GM19463 (cell line): ENCODE data around the gene PTPRM.

ENCODE experiments used
- ATAC-seq: cut with Tn5 transposase; IDR thresholded peaks from one replicate; pipeline ENCODE4 v1.9.1; 2021; ENCODE audit warnings: mild to moderate bottlenecking, moderate library complexity; ENCODE audit not compliant: unreplicated experiment

Gene PTPRM

DNA sequence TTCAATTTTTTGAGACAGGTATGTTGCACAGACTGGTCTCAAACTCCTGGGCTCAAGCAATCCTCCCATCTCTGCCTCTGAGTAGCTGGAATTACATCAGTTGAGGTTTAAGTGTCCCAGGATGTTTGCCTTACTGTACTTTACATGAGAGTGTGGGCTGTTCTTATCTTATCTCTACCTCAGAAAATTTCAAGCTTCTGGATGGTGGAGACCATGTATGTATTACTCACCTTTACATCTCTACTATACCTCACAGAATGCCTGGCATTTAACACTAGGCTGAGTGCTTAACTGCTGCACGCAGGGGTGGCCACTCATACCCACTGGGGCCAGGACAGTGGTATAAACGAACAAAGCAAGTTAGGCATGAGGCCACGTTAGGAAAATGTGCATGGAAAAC is 770.1 kb downstream of the PTPRM start:
- no peak for ATAC-seq

- no peak for ATAC-seq
Measured at GRCh38 chr18:8339210-8339609, 772.1 kb downstream of the PTPRM start.

DNA sequence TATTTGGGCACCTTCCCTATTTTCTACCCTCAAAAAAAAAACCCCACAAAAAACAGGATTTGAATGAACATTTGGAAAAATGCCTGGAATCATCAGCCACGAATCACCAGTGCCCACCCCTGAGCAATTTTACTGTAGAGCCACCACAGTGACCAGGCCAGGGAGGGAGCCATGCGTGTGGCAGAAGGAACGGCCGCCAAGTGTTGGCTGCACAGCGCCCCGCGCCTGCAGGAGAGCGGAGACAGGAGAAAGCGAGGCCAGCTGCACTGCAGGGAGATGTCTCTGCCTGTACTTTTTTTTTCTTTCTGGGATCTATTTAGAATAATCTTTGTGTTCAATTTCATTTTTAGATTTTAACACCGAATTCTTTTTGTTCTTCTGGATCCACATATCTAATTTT is 772.8 kb downstream of the PTPRM start:
- no peak for ATAC-seq

GRCh38 chr18:8341481-8342230 is 774.5 kb downstream of the PTPRM start:
- ATAC-seq = no peak

- ATAC-seq = no peak
Measured at GRCh38 chr18:8348051-8348720, 781.1 kb downstream of the PTPRM start.

GRCh38 chr18:8349608-8350323 is 782.6 kb downstream of the PTPRM start:
- ATAC-seq = no peak

DNA sequence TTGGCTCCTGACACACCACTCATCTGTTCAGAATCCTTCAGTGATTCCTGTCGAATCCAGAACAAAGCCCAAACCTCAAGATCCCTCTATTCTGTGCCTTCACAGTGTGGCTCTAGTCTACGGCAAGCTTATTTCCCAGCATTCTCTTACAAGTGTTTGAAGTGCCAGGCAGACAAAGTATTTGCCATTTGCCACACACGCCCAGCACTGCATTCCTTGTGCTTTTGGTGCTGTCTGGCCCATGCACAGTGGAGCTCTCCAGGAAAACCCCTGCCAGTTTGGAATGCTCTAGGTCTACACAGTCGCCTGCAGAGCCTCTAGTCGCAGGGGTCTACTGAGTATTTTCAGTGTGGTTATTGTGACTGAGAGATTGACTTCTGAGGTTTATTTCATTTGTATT is 783.5 kb downstream of the PTPRM start:
- ATAC-seq = no peak

DNA sequence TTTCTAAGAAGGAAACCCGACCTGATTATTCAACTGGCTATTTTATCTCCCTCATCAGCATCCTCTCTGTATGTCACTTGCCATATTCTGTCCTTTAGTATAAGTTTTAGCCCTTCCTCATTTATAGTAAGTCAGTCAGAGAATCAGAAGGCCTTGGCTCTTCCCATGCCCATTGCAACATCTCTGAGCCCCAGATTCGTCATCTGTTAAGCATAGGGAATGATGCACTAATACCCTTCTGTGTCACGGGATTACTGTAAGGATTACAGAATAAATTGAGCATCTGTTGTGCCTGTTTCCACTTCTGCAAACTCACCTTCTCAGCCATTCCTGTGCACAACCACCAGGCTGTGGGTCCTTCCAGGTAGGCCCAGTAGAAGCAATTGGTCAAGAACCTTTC is 784.0 kb downstream of the PTPRM start:
- ATAC-seq = no peak

DNA sequence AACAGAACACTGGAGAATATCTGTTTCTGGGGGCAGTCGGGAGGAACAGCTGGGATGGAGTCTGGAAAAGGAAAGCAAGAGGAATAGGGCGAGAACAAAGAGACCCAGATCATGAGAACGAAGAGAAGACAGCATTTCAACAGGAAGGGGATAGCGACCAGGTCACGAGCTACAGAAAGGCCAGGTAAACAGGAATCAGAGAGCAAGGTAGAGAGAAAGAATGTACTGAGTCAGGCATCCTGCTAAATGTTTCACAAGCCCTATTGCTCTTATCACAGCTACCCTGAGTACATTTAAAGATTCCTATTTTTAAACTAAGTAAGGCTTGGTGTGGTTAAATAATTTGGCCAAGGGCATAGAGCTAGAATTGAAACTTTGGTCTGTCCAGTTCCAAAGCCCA is 787.2 kb downstream of the PTPRM start:
- no peak for ATAC-seq

- no peak for ATAC-seq
Measured at GRCh38 chr18:8356001-8356400, 788.9 kb downstream of the PTPRM start.

DNA sequence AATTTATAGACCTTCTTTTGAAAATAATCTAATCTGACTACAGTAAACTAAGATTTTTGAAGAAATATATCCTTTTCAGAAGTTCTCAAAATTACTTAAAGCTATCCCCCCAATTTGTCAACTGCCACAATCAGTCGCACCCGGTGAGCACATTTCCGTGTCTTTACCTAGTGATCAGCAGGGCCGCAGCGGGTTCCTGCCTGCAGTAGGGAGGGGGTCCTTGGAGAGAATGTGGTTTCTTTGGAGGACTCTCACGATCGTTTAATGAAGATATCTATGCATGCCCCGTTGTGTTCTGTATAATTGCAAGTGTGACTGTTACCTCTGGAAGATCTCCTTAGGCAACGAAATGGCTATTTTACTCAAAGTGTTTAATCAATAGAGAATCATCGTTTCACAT is 790.2 kb downstream of the PTPRM start:
- no peak for ATAC-seq

DNA sequence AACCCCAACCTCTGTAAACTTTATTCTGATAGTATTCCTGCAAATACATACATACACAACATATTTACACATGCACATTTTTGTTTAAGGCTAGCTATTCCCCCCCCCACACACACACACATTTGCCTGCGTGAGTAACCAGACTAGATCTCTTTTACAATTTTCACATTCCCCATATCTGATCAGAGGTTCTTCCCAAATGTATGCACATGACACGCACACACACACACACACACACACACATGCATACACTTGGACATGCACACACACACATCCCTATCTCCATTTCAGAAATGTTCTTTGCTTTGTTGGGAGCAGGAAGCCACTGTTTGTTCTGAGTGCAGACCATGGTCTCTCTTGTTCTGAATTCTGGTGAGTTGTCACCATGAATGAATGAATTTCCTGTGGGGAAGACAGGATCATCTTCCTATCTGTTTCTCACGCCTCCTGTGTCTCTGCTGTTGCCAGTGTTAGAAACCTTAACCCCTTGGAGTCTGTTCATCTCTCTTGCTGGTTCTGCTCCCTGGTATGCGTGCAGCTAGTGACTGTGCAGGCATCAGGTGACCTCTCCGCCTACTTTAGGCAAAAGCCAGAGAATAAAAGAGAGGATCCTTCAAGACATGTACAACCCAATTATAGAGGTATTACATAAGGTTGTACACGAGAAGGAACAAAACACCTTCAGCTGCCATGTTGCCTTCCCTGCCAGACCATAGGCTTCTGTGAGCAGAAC is 791.1 kb downstream of the PTPRM start:
- no peak for ATAC-seq

DNA sequence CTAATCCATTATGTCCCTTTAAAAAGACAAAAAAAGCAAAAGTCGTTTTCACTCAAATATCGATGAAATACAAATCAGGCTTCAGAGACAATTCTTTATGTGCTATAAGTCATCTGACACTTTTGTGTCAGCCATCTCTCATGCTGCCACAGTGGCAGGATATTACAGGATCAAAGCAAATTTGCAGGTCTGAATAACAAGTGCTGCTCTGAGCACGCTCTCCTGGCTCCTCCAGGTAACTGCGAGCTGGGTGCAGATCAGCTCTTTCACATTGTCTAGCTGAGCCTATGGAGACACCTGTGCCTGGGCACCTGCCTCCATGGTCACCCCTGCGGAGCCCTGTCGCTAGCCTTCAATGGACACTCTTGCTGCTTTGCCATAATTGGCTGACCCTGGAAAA is 792.0 kb downstream of the PTPRM start:
- ATAC-seq = no peak

DNA sequence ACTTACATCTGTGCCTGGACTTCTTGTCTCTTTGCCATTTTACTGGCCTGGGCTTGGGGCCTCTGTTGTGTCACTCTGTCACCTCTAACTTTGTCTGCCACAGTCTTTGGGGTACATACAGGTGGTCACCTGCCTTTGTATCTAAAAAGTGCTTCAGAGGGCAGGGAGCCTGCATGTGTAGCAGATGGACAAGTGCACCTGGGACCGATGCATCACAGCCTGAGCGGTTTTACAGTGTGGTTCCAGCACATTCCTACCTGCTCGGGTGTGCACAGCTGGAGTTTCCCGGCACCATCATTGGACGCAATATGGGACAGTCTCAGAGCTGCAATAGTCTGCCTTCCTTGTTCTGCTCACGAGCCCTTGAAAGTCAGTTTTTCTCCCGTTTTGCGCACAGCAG is 792.4 kb downstream of the PTPRM start:
- no peak for ATAC-seq

DNA sequence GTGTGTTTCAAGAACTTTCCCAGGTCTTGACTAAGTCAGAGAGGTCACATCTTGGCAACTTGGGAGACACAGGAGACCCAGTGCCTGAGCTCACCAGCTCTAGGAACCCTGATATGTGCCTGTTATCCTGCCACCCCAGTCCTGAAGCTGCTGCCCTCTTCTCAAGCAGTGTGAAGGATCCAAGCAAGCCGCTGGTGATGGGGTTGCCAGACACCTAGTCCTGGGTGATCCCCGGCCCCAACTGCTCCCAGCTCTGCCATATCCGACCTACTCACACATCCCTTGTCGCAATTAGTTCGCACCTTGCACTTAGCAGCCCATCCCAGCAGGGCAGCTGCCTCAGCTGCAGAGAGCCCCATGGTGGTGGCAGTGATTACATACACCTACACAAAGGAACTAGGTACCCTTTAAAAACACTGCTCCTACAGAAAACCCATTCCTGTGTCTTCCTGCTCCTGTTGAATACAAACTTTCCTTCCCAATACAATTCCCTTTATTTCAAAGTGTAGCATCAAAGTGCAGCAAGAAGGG is 794.9 kb downstream of the PTPRM start:
- no peak for ATAC-seq

- ATAC-seq = no peak
Measured at GRCh38 chr18:8362863-8363262, 795.7 kb downstream of the PTPRM start.

- ATAC-seq = no peak
Measured at GRCh38 chr18:8364385-8364784, 797.3 kb downstream of the PTPRM start.

DNA sequence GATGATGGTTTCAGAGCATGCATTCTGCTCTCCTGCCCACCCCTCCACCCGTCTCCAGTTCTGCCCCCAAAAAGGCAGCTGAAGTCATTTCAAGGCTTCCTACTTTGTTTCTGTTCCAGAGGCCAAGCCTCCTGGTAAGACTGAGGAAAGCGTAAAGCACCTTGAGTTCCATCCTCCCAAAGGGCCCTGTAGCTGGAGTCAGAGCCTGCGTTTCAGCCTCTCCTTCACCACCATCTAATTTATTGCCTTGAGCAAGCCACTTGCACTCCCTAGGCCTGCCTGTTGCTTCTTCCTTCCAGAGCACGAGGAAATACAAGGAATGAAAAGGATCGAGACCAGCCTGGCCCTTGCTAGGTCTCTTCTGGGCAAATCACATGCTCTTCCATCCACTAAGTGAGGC is 797.9 kb downstream of the PTPRM start:
- no peak for ATAC-seq

DNA sequence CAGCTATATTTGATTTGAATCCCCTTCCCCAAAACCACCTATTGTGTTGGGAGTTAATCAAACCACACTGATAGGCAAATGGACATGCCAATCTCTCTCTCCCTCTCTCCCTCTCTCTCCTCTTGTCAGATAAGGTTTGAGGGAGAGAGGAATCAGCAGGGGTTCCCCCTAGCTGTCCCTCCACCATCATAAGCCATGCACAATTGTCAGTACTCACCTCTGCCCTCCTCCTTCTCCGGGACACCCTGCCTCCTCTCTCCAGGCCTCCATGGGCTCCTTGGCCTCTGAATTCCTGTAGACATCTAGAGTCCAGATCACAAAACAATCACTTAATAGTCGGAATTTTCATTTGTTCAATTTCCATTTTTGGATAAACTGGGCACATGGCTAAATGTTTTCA is 798.4 kb downstream of the PTPRM start:
- ATAC-seq = no peak

- no peak for ATAC-seq
Measured at GRCh38 chr18:8366070-8366469, 799.0 kb downstream of the PTPRM start.

DNA sequence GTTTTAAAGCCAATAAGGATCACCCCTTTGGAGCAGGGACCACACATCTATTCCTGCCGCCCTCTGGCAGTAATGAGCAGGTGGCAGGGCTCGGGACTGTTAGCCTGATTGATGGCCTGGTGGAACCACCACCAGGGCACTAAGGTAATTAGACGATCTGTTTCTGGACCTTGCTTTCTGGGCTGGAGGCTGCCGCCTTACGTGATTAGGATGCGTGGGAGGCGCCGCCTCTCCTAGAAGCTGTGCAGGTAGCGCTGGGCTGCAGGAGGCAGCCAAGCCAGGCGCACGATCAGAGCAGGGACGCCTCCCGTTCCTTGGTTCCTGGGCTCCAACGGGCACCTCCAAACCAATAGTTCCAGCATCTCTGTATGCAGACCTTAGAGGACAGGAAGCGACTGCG is 799.5 kb downstream of the PTPRM start:
- ATAC-seq = no peak
